CD4-positive, alpha-beta T cell treated with Interferon alpha-2 for 1 hour (primary cell): ENCODE measurements around the gene APMAP.
A peak's percentile ranks its signal among the peaks of the same experiment; 100 is the strongest.
"Not testable (repeated sequence)": the region's sequence is repeated elsewhere in the genome, so short reads cannot be mapped to it uniquely, and the experiment has no call there.

Experiments used
- DNase-seq, 2 donors: peaks; one replicate each; pipeline ENCODE4 v3.0.0-alpha.2; 2020 to 2022

The APMAP gene

GRCh38 chr20:24929867-24930723 lies 62.5 kb downstream of the APMAP start:
- peak in 1 of 2 donors; percentile 54 for DNase-seq

- not testable (repeated sequence) for DNase-seq
These were observed 63.3 kb downstream of the APMAP start for GRCh38 chr20:24929259-24929658.

GRCh38 chr20:24920706-24921105 lies 71.8 kb downstream of the APMAP start:
- DNase-seq: not testable (repeated sequence)

- not testable (repeated sequence) for DNase-seq
These were observed 72.9 kb downstream of the APMAP start for GRCh38 chr20:24919665-24920064.

- no peak for DNase-seq
These were observed 73.7 kb downstream of the APMAP start for GRCh38 chr20:24918579-24919566.

GRCh38 chr20:24917797-24918578 lies 74.6 kb downstream of the APMAP start:
- DNase-seq: peak; percentile 22 to 50

- DNase-seq: no peak
These were observed 75.5 kb downstream of the APMAP start for GRCh38 chr20:24917056-24917455.

GRCh38 chr20:24916412-24916811 lies 76.1 kb downstream of the APMAP start:
- no peak for DNase-seq

- DNase-seq: no peak
These were observed 76.7 kb downstream of the APMAP start for GRCh38 chr20:24915892-24916291.

- DNase-seq: no peak
These were observed 77.1 kb downstream of the APMAP start for GRCh38 chr20:24915440-24915839.

GRCh38 chr20:24914388-24915241 lies 77.9 kb downstream of the APMAP start:
- DNase-seq: no peak

- DNase-seq: no peak
These were observed 79.4 kb downstream of the APMAP start for GRCh38 chr20:24913076-24913628.
